Stimulated activated CD8-positive, alpha-beta memory T cell treated with anti-CD3 and anti-CD28 coated beads, Interleukin-15, amount 100 ng/mL, for 48 hours (primary cell): Measurements from ENCODE around the gene MYL9.

Source experiments
- DNase-seq, 2 donors: peaks; one replicate each; pipeline ENCODE4 v3.0.0-alpha.2; 2020; ENCODE audit warnings: low read depth in 2 of 2

Gene MYL9

DNA sequence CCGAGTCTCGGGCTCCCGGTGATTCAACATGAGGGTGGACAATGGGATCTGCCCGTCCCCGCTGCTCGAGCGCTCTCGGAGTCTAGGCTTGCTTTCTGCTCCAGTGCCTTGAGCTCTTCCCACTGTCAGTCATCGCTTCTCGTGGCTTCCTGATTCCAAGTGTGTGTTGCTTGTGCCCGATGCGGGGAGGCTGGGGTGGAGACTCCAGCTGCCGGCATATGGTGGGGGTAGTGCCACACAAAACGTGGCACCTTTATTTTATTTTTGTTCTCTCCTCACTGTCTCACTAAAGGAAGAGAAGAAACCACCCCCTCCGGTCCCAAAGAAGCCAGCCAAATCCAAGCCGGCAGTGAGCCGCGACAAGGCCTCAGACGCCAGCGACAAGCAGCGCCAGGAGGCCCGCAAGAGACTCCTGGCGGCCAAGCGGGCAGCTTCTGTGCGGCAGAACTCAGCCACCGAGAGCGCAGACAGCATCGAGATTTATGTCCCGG, 14.8 kb upstream of the MYL9 start:
- DNase-seq: no peak

DNA sequence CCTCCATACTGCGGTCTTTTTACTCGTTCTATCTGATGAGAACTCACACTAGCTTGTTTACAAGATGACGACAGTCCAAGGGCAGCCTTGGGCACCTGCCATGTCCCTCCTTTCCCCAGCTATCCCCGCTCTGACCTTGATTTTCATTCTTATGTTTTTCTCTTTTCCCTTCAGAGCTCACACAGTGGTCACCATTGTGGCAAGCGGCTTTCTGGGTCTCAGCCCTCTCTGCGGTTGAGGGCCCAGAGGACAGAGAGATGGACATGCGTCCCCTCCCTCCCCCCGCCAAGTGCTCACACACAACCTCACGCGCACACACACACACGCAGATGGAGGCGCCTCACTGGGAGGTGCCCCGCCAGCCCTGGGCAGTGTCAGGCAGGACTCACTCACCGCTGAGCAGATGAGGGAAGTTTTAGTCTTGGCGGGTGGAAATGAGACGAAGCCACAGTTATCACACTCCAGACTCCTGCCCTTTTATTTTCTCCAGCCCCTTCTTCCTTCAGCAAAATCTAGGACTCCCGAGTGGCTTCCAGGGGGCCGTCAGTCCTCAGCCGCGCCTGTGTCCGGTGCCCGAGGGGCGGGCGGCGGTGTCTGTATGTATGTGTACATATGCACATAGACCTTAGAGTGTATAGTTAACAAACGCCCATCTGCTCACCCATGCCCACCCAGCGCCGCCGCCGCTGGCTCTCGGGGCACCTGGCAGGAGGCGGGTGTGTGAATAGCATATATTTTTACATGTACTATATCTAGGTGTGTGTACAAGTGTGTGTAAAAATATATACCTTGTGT, 13.8 kb upstream of the MYL9 start:
- DNase-seq: no peak

GRCh38 chr20:36528176-36528874, 13.0 kb upstream of the MYL9 start:
- DNase-seq: no peak

- DNase-seq: no peak
Observed at GRCh38 chr20:36528875-36529417, 12.4 kb upstream of the MYL9 start.

GRCh38 chr20:36532388-36532787, 8.9 kb upstream of the MYL9 start:
- no peak for DNase-seq

DNA sequence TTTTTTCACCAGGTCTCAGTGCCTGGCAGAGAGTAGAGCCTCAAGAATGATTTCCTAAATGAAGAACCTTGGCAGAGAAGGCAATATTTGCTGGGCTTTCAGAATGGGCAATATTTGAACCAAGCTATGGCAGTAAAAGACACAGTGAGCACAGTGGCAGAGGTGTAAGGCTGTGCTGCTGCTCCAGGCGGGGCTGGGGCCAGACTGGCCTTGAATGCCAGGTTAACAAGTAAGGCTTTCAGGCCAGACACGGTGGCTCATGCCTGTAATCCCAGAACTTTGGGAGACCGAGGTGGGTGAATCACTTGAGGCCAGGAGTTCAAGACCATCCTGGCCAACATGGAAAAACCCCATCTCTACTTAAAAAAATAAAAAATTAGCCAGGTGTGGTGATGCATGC, 8.5 kb upstream of the MYL9 start:
- no peak for DNase-seq

- DNase-seq: no peak
Observed at GRCh38 chr20:36538026-36538722, 3.1 kb upstream of the MYL9 start.

DNA sequence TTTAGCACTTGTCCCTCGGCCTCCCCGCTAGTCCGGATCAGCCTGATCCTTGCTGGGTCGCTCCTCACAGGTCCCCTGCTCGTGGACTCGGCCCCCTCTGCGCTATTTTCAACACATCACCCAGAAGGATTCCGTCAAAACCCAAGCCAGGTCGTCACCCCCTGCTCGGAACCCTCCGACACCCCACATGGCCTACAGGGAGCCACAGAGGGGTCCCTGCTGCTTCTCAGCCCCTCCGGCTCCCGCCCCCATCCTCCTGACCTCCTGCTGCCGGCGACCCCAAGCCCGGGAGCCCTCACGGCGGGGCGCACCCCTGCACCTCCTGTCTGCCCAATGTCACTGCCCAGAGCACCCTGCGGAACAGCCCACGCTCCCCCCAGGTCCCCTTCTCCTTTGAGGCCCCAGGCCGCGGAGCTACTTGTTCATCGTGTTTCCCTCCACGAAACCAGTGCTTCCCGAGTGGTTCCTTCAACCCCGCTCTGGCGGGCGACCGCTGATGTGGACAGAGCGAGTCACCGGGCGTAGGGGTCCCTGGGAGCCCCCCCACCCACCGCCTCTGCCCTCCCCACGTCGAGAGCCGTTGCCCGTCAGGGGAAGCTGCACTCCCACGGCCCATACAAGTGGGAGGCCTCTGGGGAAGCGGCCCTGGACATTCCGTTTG, 638 bp upstream of the MYL9 start:
- no peak for DNase-seq

DNA sequence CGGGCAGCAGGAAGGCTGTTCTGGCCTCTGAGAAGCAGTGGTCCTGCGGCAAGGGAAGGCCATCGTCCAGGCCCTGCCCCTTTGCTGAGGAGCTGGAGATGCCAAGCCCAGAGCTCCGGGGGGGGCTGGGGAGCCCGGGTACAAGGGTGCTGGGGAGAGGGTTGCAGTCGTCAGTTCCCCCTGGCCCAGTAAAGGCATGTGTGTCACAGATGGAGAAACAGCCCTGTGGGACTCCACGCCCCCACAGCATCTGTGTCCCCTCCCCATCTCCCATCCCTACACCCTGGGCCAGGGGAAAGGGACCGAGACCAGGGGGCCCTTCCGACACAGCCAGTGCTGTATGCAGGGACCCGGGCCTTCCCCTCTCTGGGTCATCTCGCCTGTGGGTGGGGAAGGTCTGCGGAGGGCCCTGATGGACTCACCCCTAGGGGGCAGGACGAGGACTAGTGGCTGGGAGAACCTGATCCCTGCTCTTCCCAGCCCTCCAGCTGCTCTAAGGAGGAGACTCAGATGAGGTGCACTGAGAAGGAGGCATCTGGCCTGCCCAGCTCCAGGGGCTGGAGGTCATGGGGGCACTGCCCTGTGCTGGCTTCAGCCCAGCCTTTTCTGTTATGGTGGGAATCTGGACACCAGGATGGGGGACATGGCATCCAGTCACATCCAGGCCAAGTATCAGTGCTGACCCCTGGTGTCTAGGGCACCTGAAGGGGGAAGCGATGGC, 609 bp downstream of the MYL9 start:
- no peak for DNase-seq

GRCh38 chr20:36542516-36543183, 1.3 kb downstream of the MYL9 start:
- no peak for DNase-seq

GRCh38 chr20:36543184-36544133, 2.1 kb downstream of the MYL9 start:
- DNase-seq: no peak

- no peak for DNase-seq
Observed at GRCh38 chr20:36544134-36545018, 3.1 kb downstream of the MYL9 start.

DNA sequence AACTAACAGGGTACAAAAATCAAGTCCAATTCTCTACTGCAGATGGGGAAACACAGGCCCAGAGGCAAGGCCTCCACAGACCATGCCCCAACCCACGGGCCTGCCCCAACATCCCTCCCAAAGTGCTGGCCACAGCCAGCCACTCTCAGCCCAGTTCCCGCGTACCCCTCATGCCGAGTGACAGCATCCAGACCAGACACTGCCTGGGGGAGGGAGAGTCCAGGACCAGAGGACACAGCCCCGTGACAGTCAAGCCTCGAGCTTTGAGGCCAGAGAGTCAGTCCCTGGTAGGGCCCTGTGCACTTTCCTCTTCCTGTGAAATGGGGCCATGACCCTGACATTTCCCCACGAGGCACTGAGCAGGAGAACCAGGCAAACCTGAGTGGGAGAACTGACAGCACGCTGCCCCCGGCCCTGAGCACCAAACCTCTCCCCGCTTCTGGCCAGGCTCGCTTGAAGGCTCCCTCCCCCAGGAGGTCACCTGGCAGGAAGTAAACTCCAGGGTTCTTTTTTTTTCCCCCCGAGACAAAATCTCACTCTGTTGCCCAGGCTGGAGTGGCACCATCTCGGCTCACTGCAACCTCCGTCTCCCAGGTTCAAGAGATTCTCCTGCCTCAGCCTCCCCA, 4.9 kb downstream of the MYL9 start:
- DNase-seq: no peak

DNA sequence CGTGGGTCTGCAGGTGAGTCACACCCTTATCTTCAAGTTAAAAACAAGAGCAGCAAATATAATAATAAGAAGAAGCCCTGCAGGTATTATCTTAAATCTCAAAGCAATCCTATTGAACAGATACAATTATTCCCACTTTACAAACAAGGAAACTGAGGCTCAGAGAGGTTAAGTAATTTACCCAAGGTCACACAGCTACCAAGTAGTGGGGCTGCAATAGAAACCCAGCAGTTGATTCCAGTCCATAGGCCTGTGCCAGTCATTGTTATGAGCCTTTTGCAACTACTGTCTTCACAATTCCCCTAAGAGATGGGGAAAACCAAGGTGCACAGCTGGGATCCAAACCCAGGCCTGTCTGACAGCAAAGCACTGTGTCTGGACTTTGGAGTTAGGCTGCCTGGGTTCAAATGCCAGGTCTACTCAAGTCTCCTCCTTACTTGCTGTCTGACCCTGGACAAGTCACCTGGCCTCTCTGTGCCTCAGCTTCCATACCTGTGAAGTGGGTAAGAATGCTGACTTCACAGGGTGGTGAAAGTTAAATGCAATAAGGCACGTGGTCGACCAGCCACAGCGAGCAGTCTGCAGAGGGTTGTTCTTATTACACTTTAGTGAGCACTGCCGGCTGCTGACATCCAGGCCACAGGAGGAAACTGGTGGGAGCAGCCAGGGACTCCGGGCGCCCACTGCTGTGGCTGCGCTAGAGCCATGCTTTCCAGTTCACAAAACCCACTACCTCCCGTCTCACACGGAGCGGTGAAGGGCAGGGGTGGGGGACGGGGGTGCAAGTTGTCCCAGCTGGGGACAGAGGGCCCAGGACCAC, 6.1 kb downstream of the MYL9 start:
- DNase-seq: no peak

DNA sequence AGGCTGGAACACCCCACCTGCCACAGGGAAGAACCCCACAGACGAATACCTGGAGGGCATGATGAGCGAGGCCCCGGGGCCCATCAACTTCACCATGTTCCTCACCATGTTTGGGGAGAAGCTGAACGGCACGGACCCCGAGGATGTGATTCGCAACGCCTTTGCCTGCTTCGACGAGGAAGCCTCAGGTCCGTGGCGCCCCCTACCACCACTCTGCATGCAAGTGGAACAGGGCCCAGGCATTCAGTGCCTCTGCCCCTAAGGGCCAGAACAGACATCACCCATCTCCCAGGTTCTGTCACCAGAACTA, 6.6 kb downstream of the MYL9 start:
- no peak for DNase-seq

- DNase-seq: no peak
Observed at GRCh38 chr20:36548704-36549627, 7.6 kb downstream of the MYL9 start.
